Hindlimb muscle (tissue), 1 donor: ENCODE measurements around the gene CHRNA7. TPM values are rescaled to one million over a fixed set of nuclear protein-coding genes. Genes with fewer than 3 reads are reported as not detected.
"Not testable (repeated sequence)": the region's sequence is repeated elsewhere in the genome, so short reads cannot be mapped to it uniquely, and the experiment has no call there.

Experiments
- DNase-seq: peaks from one replicate; pipeline ENCODE4 v3.0.0-alpha.2; 2013
- polyA plus RNA-seq: library from polyadenylated mRNA; unstranded; fragments of 120-200 nt; gene quantifications from one replicate; pipeline ENCODE4 v1.2.1, GENCODE V29; 2013; ENCODE audit not compliant: insufficient read length

CHRNA7 gene
- polyA plus RNA-seq, 1 donor, result 1.6 TPM

- not testable (repeated sequence) for DNase-seq
Observed at GRCh38 chr15:32196206-32196605, 165.9 kb downstream of the CHRNA7 start.

- DNase-seq, result not testable (repeated sequence)
Observed at GRCh38 chr15:32198938-32199337, 168.6 kb downstream of the CHRNA7 start.

DNA sequence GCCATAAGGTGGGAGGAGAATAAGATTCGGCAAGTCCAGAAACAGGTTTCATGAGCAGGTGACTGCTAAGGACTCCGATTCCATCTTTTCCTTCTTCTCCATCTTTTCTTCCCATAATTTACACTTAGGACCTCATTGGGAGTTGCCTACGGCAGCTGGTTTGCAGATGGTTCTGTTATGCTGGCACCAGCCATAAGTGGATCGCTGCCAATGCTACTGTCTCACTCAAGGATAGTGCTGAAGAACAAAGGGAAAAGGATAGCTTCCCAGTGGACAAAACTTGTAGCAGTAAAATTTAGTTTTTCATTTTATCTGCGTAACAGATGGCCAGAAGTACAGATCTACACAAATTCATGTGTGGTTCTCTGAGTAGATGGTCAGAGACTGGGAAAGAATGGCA, 178.8 kb downstream of the CHRNA7 start:
- DNase-seq, result not testable (repeated sequence)

DNA sequence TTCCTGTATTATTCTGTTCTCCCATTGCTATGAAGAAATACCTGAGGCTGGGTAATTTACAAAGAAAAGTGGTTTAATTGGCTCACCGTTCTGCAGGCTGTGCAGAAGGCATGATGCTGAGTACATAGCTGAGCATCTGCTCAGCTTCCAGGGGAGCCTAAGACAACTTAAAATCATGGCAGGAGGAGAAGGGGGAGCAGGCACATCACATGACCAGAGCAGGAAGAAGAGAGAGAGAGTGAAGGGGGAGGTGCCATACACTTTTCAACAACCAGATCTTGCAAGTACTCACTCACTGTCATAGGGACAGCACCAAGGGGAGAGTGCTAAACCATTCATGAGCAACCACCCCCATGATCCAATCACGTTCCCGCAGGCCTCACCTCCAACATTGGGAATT, 188.4 kb downstream of the CHRNA7 start:
- no peak for DNase-seq

Other genes starting within 250 kb of the CHRNA7 start
- 0.45 TPM for gene OTUD7A, start 159.8 kb upstream of the CHRNA7 start, polyA plus RNA-seq